GM20431 (cell line): Measurements from ENCODE around the gene SMCHD1.
"Not testable (repeated sequence)": the region's sequence is repeated elsewhere in the genome, so short reads cannot be mapped to it uniquely, and the experiment has no call there.

ENCODE experiments used
- in situ Hi-C: fragments of 300-500 bp; cut with MseI, MboI; formaldehyde crosslinking; loops from one replicate; pipeline ENCODE4 v1.15.0; 2020; ENCODE audit warnings: low sequenced_read_pairs; ENCODE audit not compliant: unreplicated experiment

Gene SMCHD1

GRCh38 chr18:2656981-2657512 is 1.5 kb downstream of the SMCHD1 start:
- in situ Hi-C loops, result no loop called here

GRCh38 chr18:2657788-2658458 is 2.4 kb downstream of the SMCHD1 start:
- in situ Hi-C loops, result no loop called here

DNA sequence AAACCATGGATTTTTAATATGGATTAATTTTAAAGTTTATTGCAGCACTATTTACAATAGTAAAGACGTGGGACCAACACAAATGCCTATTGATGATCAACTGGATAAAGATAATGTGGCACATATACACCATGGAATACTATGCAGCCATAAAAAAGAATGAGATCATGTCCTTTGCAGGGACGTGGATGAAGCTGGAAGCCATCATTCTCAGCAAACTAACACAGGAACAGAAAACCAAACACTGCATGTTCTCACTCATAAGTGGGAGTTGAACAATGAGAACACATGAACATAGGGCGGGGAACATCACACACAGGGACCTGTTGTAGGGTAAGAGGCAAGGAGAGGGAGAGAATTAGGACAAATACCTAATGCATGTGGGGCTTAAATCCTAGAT is 5.3 kb downstream of the SMCHD1 start:
- in situ Hi-C loops, result not testable (repeated sequence)

GRCh38 chr18:2662288-2662687 is 6.8 kb downstream of the SMCHD1 start:
- in situ Hi-C loops, result not testable (repeated sequence)

DNA sequence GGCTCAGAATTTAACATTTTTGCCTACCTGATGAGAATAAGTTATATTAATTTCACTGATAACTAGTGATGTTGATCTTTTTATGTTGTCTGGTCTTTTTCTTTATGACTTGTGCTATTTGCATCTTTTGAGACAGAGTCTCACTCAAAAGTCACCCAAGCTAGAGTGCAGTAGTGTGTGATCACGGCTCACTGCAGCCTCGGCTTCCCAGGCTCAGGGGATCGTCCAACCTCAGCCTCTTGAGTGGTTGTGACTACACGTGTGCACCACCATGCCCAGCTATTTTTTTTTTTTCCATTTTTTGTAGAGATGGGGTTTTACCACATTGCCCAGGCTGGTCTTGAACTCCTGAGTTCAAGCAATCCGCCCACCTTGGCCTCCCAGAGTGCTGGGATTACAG is 7.5 kb downstream of the SMCHD1 start:
- in situ Hi-C loops, result no loop called here

DNA sequence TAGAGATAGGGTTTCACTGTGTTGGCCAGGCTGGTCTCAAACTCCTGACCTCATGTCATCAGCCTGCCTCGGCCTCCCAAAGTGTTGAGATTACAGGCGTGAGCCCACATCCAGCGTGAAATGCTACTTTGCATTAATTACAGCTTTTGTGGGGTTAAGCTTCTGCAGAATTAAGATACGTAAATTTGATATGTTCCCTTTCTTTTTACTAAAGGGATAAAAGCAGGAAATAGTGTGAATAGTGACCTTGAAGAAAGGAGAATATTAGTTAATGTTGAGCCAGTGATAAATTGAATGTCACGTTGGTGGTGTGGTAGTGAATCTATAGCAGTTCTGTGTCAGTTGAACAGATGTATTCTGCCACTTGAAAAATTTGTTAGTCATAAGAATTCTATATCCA is 16.9 kb downstream of the SMCHD1 start:
- in situ Hi-C loops, result no loop called here

GRCh38 chr18:2672872-2673271 is 17.3 kb downstream of the SMCHD1 start:
- in situ Hi-C loops, result no loop called here

- in situ Hi-C loops, result not testable (repeated sequence)
Measured at GRCh38 chr18:2678933-2679332, 23.4 kb downstream of the SMCHD1 start.

GRCh38 chr18:2680216-2680792 is 24.8 kb downstream of the SMCHD1 start:
- in situ Hi-C loops, result no loop called here

DNA sequence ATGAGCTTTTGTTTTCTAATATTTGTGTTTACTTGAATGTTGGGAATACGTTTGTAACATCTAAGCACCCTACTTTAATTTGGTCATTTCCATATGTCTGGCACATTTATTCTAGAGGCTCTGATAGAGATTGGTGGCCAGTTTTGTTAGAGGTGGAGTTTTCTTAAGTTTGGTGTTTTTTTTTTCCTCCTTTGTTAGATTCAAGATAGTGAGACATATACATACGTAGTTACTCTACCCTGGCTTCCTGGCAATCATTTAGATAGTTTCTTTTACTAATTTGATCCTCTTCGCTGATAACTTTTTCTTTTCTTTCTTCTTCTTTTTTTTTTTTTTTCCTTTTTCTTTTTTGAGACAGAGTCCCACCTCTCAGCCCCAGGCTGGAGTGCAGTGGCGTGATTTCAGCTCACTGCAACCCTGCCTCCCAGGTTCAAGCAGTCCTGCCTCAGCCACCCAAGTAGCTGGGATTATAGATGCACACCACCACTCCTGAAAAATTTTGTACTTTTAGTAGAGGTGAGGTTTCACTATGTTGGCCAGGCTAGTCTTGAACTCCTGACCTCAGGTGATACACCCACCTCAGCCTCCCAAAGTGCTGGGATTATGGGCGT is 26.6 kb downstream of the SMCHD1 start:
- in situ Hi-C loops, result no loop called here

DNA sequence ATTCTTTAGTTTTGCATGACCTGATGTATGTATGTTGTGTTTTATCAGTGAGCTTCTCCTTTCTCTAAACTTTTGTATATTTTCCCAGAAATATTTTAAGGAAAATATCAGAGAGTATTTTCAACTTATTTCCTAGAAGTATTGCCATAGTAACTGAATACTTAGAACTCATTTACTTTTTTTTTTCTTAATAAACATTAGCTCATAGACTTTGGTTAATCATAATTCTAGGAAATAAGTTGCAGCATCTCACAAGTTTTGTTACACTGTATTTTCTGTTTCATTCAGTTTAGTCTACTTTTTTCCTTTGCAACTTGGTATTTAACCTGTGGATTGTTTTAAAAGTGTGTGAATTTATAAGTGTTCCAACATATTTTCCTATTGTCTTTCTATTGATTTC is 27.5 kb downstream of the SMCHD1 start:
- in situ Hi-C loops, result no loop called here

- in situ Hi-C loops, result no loop called here
Measured at GRCh38 chr18:2686349-2686968, 30.9 kb downstream of the SMCHD1 start.

GRCh38 chr18:2687390-2688001 is 32.0 kb downstream of the SMCHD1 start:
- in situ Hi-C loops, result no loop called here

DNA sequence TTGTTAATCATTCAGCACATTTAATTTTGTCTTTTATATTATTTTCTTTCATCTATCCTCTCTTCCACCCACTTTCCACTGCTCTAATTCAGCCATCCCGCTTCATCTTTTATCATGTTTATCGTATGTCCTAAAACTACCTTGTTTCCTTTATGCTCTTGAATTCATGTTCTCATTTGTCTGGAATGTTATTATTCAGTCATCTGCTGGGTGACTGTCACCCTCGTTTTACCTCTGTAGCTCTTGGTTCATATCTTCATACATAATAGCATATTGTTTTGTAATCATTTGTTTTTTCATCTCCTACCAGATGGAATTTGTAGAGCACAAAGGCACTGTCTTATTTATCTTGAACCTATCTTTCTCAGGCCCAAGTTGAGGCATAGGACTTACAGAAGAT is 37.0 kb downstream of the SMCHD1 start:
- in situ Hi-C loops, result no loop called here

GRCh38 chr18:2697184-2697583 is 41.7 kb downstream of the SMCHD1 start:
- in situ Hi-C loops, result no loop called here

DNA sequence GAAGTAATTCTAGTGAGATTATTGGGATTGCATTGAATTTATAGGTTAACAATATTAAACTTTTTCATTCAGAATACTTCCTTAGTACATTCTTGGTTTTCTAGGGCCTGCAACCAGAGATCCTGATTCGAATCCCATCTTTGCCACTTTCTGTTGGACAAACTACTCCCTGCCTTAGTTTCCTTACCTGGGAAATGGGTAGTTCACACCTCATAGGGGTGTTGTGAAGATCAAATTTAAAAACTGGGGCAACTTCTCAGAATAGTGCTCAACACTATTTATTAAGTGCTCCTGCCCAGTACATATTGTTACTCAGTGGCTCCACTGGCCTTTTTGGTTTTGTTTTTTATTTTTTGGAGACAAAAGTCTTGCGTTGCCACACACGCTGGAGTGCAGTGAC is 43.5 kb downstream of the SMCHD1 start:
- in situ Hi-C loops, result no loop called here

- in situ Hi-C loops, result no loop called here
Measured at GRCh38 chr18:2704541-2704940, 49.0 kb downstream of the SMCHD1 start.

DNA sequence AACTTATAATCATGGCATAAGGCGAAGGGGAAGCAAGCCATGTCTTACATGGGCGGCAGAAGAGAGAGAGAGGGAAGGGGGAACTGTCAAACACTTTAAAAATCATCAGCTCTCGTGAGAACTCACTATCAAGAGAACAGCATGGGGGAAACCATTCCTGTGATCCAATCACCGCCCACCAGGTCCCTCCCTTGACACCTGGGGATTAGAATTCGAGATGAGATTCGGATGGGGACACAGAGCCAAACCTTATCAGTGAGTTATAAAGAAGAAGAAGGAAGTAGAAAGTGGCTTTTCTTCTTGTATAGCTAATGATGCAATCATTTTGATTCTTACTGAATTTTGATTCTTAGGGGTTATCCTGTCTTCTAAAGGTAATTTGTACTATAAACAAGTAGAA is 51.4 kb downstream of the SMCHD1 start:
- in situ Hi-C loops, result no loop called here

DNA sequence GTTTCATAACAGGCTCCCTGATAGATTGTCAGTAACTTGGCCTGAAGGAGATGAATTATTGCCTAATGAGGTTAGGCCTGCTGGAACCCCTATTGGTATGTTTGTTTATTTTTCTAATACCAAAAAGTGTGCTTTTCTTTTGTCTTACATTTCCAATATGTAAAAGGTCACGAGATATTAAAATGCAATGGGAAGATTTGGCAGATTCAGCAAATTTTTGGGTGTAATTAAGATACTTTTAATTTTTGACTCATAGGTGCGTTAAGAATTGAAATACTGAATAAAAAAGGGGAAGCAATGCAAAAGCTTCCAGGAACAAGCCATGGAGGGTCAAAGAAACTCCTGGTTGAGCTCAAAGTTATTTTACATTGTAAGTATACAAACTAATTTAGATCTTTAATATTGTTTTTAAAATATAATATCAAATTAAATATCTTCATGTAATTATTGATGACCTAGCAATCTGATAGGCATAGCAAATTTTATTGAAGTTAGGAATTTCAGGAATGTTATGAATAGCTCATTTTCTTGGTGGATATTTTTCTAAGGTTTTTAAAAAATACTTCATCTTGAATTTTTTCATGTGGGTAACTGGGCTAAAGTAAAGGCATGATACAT is 52.1 kb downstream of the SMCHD1 start:
- in situ Hi-C loops, result no loop called here

GRCh38 chr18:2709316-2709715 is 53.8 kb downstream of the SMCHD1 start:
- in situ Hi-C loops, result no loop called here
